Retinal pigment epithelial cell (primary cell): ENCODE measurements around the gene USP2.
A peak's percentile ranks its signal among the peaks of the same experiment; 100 is the strongest.

Experiments used
- DNase-seq: peaks from one replicate; pipeline ENCODE4 v3.0.0-alpha.2; 2010; ENCODE audit warnings: low read depth
- H3K4me3 ChIP-seq: 2 replicates; pipeline ENCODE4 v1.5.1; 2011; ENCODE audit warnings: mild to moderate bottlenecking, low read length, control low read depth, moderate library complexity
- TF ChIP-seq, protein P1 (sequence below): conservative IDR thresholded peaks from 2 replicates; pipeline ENCODE4 v1.5.1; 2011; ENCODE audit warnings: low read depth, low read length, control low read depth, inconsistent platforms

Gene USP2

DNA sequence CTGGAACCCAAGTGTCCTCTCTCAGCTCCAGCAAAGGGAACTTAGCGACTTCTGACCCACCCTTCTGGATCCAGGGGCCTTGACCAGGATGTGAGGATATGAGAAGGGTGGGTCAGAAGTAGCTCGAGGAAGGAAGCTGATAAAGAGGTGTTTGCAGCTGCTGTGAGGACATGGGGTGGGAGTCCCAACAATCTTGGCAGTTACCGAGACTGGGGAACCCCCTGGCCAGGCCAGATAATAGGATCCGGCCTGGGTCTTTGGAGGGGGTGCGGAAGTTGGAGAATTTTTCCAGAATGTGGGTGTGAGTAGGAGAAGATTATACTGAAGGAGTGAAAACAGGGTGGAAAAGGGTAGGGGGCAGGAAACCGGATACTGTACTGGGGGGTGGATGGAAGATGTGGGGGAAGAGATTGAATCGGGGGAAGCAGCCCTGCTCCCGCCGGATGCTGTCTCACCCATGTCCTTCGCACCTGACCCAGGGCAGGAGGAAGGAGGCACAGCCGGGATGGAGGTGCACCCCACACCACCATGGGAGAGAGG, 61.7 kb downstream of the USP2 start:
- DNase-seq = no peak
- H3K4me3 ChIP-seq = no peak overlapping the region
- TF ChIP-seq, protein P1, sequence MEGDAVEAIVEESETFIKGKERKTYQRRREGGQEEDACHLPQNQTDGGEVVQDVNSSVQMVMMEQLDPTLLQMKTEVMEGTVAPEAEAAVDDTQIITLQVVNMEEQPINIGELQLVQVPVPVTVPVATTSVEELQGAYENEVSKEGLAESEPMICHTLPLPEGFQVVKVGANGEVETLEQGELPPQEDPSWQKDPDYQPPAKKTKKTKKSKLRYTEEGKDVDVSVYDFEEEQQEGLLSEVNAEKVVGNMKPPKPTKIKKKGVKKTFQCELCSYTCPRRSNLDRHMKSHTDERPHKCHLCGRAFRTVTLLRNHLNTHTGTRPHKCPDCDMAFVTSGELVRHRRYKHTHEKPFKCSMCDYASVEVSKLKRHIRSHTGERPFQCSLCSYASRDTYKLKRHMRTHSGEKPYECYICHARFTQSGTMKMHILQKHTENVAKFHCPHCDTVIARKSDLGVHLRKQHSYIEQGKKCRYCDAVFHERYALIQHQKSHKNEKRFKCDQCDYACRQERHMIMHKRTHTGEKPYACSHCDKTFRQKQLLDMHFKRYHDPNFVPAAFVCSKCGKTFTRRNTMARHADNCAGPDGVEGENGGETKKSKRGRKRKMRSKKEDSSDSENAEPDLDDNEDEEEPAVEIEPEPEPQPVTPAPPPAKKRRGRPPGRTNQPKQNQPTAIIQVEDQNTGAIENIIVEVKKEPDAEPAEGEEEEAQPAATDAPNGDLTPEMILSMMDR = no peak

DNA sequence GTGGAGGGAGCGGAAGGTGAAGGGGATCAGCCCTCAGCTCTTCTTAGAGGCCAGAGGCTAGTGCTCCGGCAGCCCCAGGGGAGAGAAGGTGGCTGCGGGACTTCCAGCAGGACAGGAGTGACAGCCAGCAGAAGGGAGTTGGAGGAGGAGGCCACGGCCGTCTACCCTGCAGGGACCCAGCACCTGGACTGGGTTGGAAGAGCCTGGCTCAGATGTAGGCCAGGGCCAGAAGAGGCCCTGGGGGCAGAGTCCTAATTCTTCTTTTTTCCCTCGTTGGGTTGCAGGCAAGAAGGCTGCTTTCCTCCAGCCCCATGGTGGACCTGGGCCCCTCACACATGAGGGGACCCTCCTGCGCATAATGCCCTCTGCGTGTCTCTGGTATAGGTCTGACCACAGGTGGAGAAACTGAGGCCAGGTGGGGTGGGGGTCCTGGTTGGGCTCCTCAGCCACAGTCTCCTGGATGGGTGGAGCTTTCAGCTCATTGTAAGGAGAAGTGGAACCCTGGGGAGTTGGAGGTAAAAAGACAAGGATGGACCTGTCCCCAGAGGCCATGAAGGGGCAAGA, 62.3 kb downstream of the USP2 start:
- DNase-seq = no peak
- TF ChIP-seq, protein P1 = no peak

DNA sequence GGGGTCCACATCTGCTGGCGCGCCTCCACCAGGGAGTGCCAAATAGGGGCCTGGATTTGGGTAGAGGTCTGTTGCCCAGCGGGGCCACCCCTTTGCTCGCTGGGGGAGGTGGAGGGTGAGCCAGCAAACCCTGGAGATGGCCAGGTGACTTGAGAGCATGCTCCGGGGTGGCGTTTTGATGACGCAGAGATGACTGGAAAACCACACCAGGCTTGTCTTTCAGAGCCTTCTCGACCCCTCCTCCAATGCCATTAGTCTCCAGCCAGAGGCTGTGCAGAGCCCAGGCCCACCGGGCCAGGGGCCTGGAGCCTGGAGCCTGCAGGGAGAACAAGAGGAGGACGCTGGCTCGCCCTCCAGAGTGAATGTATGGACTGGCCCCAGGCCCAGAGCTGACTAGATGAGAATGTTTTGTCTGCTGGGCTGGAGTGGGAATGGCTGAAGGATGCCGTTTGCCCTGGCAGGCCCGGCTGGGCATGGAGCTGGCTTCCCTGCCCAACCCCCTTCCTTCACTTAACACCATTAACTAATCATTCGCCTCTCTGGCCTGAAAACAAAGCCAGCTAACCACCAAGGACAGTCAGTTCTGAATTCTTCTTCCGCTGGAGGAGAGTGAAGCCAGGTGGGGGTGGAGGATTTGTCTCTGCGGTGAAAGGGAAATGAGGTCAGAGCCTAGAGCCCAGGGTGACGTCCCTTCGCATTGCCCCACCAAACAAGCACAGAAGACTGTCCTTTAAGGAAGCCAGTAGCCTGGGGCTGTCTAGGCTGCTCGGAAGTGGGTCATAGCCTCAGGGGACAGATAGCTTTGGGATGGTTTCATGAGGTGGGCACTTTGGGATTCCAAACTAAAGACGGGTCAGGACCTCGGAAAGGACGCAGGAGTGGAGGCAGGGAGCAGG, 63.0 kb downstream of the USP2 start:
- TF ChIP-seq, protein P1 = no peak
- no peak overlapping the region for H3K4me3 ChIP-seq
- no peak for DNase-seq

More for the DNA sequence above, 62.3 kb downstream of the USP2 start:
- no peak overlapping the region for H3K4me3 ChIP-seq

DNA sequence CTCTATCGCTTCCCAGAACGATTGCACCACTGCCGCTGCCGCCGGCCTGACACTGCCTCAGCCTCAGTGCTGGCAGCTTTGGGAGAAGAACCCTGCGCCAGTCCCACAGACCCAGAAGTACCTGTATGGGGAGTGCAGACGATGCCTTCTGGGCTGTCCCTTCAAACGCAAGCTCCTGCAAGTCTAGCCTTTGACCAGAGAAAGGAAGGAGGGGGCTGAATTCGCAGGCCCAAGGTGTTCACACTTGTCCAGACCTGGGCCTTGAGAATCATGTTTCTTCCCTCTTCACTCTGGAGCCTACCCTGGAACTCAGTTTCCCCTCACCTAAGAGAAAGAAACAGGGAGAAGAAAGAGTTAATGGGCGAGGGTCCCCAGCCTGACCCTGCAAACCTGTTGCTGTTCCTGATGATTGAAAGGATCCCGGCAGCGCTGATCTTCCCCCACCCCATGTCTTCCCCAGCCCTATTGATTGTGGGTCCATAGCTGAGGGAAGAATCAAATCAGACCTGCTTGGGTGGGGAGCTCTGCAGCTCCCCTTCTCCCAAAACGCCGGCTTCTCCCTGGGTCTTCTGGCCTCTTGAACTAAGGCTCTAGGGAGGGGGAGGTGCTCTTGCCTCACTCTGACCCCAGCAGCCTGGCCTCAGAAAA, 63.8 kb downstream of the USP2 start:
- no peak overlapping the region for H3K4me3 ChIP-seq
- TF ChIP-seq, protein P1 = no peak

DNA sequence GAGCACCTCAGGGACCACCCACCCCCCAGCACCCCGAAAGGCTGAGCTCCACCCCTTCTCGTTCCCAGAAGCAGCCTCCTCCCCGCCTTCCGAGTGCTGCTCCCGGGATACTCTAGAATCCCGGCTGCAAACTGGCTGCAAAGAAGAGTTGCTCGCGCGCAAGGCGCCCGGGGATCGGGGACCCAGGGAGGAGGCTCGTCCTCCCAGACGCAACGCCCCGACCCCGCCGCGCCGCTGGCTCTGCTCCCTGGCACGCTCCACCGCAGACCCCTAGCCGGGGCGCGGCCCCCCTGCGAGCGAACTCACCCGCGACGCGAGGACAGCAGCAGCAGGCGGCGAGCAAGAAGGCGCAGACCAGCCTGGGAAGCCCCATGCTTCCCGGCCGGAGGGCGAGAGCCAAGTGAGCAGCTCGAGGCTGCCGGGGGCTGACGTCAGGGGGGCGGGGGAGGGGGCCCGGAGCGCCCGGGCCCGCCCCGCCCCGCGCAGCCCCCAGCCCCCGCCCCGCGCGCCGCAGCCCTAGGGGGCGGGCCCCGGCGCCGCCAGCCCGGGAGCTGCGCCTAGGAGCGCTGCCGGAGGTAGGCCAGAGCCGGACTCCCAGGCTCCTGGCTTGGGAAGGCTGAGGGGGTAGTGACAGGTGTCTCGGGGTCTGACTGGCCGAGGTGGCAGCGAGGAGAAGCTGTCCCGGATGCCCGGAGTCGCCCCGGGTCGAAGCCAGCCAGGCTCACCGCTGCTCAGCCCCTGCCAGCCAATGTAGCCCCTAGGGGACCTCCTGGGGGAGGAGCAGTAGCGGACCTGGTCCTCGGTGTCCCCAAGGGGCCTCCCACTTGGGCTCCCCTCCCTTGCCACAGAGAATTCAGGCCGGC, 64.5 kb downstream of the USP2 start, which contains the start of gene MCAM:
MCAM (minus strand) TSS at position 402 of the 863 bp plus-strand sequence; CDS start at position 373, 29 bp downstream.
- H3K4me3 ChIP-seq = peak within 1 kb of the TSS; percentile 69
- no peak for DNase-seq
- TF ChIP-seq, protein P1 = no peak

More for the DNA sequence above, 63.8 kb downstream of the USP2 start:
- DNase-seq = no peak

DNA sequence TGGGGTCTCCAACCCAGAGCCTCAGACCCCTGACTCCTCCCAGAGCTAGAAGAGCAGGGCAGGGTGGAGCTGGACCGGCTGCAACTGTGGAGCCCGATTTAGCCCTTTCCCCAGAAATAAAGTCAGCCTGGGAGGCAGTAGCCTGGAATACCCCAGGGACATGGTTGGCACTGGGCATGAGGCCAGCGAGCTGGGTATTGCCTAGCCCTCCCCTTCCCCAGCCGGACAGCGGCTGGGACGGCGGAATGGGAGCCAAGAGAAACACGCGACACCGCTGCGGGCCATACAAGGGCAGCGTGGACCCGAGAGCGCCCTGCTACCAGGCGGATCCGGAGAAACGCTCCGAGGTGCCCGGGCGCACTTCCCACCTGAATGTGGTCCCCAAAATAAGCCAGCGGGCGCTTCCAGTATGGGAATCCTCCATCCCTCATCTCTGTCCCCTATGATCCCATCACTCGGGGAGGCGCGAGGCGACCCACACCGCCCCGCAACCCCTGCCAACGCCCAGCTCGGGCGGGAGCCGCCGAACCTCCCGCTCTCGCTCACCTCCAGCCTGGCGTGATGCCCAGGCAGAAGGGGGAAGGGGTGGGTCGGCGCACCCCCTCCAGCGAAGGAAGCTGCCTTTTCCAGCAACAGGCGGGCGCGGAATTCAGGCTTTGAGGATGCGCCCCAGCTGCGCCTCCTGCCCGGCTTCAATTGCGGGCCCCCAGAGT, 65.3 kb downstream of the USP2 start:
- H3K4me3 ChIP-seq = peak overlapping the region; percentile 69
- TF ChIP-seq, protein P1 = no peak
- DNase-seq = no peak
